Hematopoietic multipotent progenitor cell treated with erythropoietin and hydrocortisone succinate and interleukin-3 and kit ligand, for 6 days (in vitro differentiated cells): ENCODE data around the gene PEX14.

Source experiments
- DNase-seq: peaks from one replicate; pipeline ENCODE4 v3.0.0-alpha.2; 2015

Gene PEX14

GRCh38 chr1:10553118-10553517 lies 78.4 kb downstream of the PEX14 start:
- peak; percentile 19 for DNase-seq

GRCh38 chr1:10555635-10556429 lies 81.1 kb downstream of the PEX14 start:
- DNase-seq = no peak

GRCh38 chr1:10556430-10557005 lies 81.8 kb downstream of the PEX14 start:
- no peak for DNase-seq

- no peak for DNase-seq
These were observed 83.0 kb downstream of the PEX14 start for GRCh38 chr1:10557714-10558113.

GRCh38 chr1:10559386-10559785 lies 84.6 kb downstream of the PEX14 start:
- DNase-seq = no peak

GRCh38 chr1:10561497-10561896 lies 86.7 kb downstream of the PEX14 start:
- DNase-seq = peak; percentile 23

GRCh38 chr1:10561955-10562354 lies 87.2 kb downstream of the PEX14 start:
- peak; percentile 30 for DNase-seq

GRCh38 chr1:10564063-10564462 lies 89.3 kb downstream of the PEX14 start:
- no peak for DNase-seq

- DNase-seq = no peak
These were observed 94.8 kb downstream of the PEX14 start for GRCh38 chr1:10569531-10569930.

- DNase-seq = no peak
These were observed 100.9 kb downstream of the PEX14 start for GRCh38 chr1:10575616-10576015.

GRCh38 chr1:10578070-10578469 lies 103.3 kb downstream of the PEX14 start:
- DNase-seq = no peak

- DNase-seq = no peak
These were observed 108.9 kb downstream of the PEX14 start for GRCh38 chr1:10583641-10584040.

- DNase-seq = no peak
These were observed 110.5 kb downstream of the PEX14 start for GRCh38 chr1:10585242-10585641.

- no peak for DNase-seq
These were observed 111.4 kb downstream of the PEX14 start for GRCh38 chr1:10586125-10586524.

GRCh38 chr1:10588640-10589039 lies 113.9 kb downstream of the PEX14 start:
- no peak for DNase-seq

- no peak for DNase-seq
These were observed 114.3 kb downstream of the PEX14 start for GRCh38 chr1:10589074-10589473.

- DNase-seq = peak; percentile 27
These were observed 116.3 kb downstream of the PEX14 start for GRCh38 chr1:10591010-10591409.

GRCh38 chr1:10592373-10592772 lies 117.6 kb downstream of the PEX14 start:
- DNase-seq = no peak

GRCh38 chr1:10593750-10594149 lies 119.0 kb downstream of the PEX14 start:
- no peak for DNase-seq

GRCh38 chr1:10594595-10595223 lies 120.0 kb downstream of the PEX14 start:
- no peak for DNase-seq

- DNase-seq = no peak
These were observed 122.0 kb downstream of the PEX14 start for GRCh38 chr1:10596780-10597179.

GRCh38 chr1:10597492-10598388 lies 123.0 kb downstream of the PEX14 start:
- no peak for DNase-seq

- no peak for DNase-seq
These were observed 123.6 kb downstream of the PEX14 start for GRCh38 chr1:10598389-10598702.
